Tongue (tissue), 3 donors: ENCODE measurements around the gene MYO1D. TPM values are rescaled to one million over a fixed set of nuclear protein-coding genes. Genes with fewer than 3 reads are reported as not detected.
"Not testable (repeated sequence)": the region's sequence is repeated elsewhere in the genome, so short reads cannot be mapped to it uniquely, and the experiment has no call there.

Experiments
- DNase-seq: peaks from one replicate; pipeline ENCODE4 v3.0.0-alpha.2; 2015
- small RNA-seq: library from RNA; depleted of rRNA; stranded (forward); fragments of <200 nt; gene quantifications from one replicate; pipeline ENCODE3, GENCODE V24; 2014; ENCODE audit warnings: low replicate concordance
- total RNA-seq: library from RNA; depleted of rRNA; stranded (reverse); fragments of >200 nt; gene quantifications from one replicate; pipeline ENCODE4 v1.2.3, GENCODE V29; 2014

Gene MYO1D
- total RNA-seq, 1 donor from 2014 or later = 25.2 TPM

- no peak for DNase-seq
Measured at GRCh38 chr17:32453370-32453769, 423.6 kb downstream of the MYO1D start.

GRCh38 chr17:32452281-32452680 is 424.6 kb downstream of the MYO1D start:
- no peak for DNase-seq

GRCh38 chr17:32451879-32452278 is 425.0 kb downstream of the MYO1D start:
- no peak for DNase-seq

GRCh38 chr17:32450379-32450778 is 426.5 kb downstream of the MYO1D start:
- not testable (repeated sequence) for DNase-seq

- no peak for DNase-seq
Measured at GRCh38 chr17:32449963-32450362, 427.0 kb downstream of the MYO1D start.

GRCh38 chr17:32446949-32447348 is 430.0 kb downstream of the MYO1D start:
- DNase-seq = no peak

- DNase-seq = no peak
Measured at GRCh38 chr17:32445971-32446370, 431.0 kb downstream of the MYO1D start.

- no peak for DNase-seq
Measured at GRCh38 chr17:32445497-32445896, 431.4 kb downstream of the MYO1D start.

- DNase-seq = peak; percentile 43
Measured at GRCh38 chr17:32445074-32445415, 431.9 kb downstream of the MYO1D start.

GRCh38 chr17:32444301-32445073 is 432.4 kb downstream of the MYO1D start, which contains the start of gene PSMD11:
Gene PSMD11 (plus strand): TSS chr17:32444510. CDS start chr17:32444524, 14 bp downstream.
- peak; percentile 99 for DNase-seq

- no peak for DNase-seq
Measured at GRCh38 chr17:32443827-32444300, 433.1 kb downstream of the MYO1D start.

Small RNA genes lying within 50 kb of the gene (small RNA-seq; reads per million reads assigned to genes)
- not detected for gene RF00019

Other genes starting within 250 kb of the MYO1D start
- gene TMEM98, start 51.0 kb upstream of the MYO1D start, total RNA-seq = 47.8 TPM
- gene SPACA3, start 114.7 kb upstream of the MYO1D start, total RNA-seq = not detected